H1 (cell line): Measurements from ENCODE around the gene AXIN2. TPM values are rescaled to one million over a fixed set of nuclear protein-coding genes. Genes with fewer than 3 reads are reported as not detected.

Experiments used
- ATF2 ChIP-seq: IDR thresholded peaks from 2 replicates; pipeline ENCODE4 v1.6.1; 2012; ENCODE audit warnings: low read length, inconsistent platforms
- CHD7 ChIP-seq: fragments of 300-600 bp; sonication (generic); IDR thresholded peaks from 2 replicates; pipeline ENCODE4 v1.7.1; 2012; ENCODE audit warnings: low read length, moderate library complexity, mild to moderate bottlenecking, inconsistent platforms; ENCODE audit not compliant: insufficient replicate concordance
- FOSL1 ChIP-seq: IDR thresholded peaks from 2 replicates; pipeline ENCODE4 v1.6.1; 2011; ENCODE audit warnings: mild to moderate bottlenecking, low read depth, low read length, moderate library complexity; ENCODE audit not compliant: insufficient read depth
- POLR2AphosphoS5 ChIP-seq: IDR thresholded peaks from 2 replicates; pipeline ENCODE4 v1.6.1; 2011; ENCODE audit warnings: low read depth, low read length
- POU5F1 ChIP-seq: IDR thresholded peaks from 2 replicates; pipeline ENCODE4 v1.6.1; 2011; ENCODE audit warnings: low read depth, mild to moderate bottlenecking, low read length, moderate library complexity
- RAD21 ChIP-seq, 2 experiments: IDR thresholded peaks in 1 of 2; conservative IDR thresholded peaks in 1 of 2; 2 replicates each; pipeline ENCODE4 v1.6.1; 2011; ENCODE audit warnings: low read depth in 2 of 2, low read length in 2 of 2, improper control_type of control experiment in 1 of 2, inconsistent platforms in 1 of 2, mild to moderate bottlenecking in 1 of 2, moderate library complexity in 1 of 2
- polyA plus RNA-seq, 7 experiments: library from polyadenylated mRNA; depleted of rRNA in 3 of 7; stranded (reverse) in 5 of 7; unstranded in 2 of 7; fragments of >200 nt in 5 of 7; fragments of 200-250 nt in 2 of 7; gene quantifications; 1 replicate in 5 of 7; 2 replicates in 1 of 7; 4 replicates in 1 of 7; pipeline versions ENCODE4 v1.2.1 to v1.2.3, GENCODE V29; 2011 to 2013; ENCODE audit warnings: missing spikeins in 2 of 7, mixed read lengths in 2 of 7
- total RNA-seq: library from RNA; stranded (reverse); fragmentation: NEBNext Ultra II Directional; extraction: Animal tissue kit (Norgen Biotek cat#: 25700); gene quantifications from 2 replicates; pipeline ENCODE4 v1.2.1, GENCODE V29; 2021

AXIN2 gene
- total and polyA plus RNA-seq, 2 of the 8 experiments (the other 6 are each of a cell fraction or from before 2014, with no cell fraction given) = 17.7 to 33.4 TPM

GRCh38 chr17:65533852-65534457, 27.5 kb downstream of the AXIN2 start (continued):
- TF ChIP-seq ATF2 (no peak), RAD21 (IDR thresholded peaks at IDR 0.05 in 1 of 2, conservative IDR thresholded peaks at IDR 0.05 in 1 of 2; ENCODE audit: low read depth in 2 of 2, low read length in 2 of 2) (no peak), FOSL1 (no peak), CHD7 (no peak), POU5F1 (no peak), POLR2AphosphoS5 (no peak)
